ENCODE measurements around the gene CFAP54.

The CFAP54 gene

GRCh38 chr12:96810477-96810876 is 321.1 kb downstream of the CFAP54 start:
- H3K27ac ChIP-seq (ENCODE audit: poor library complexity, severe bottlenecking): peak overlapping the region; percentile 42
- ATAC-seq (ENCODE audit: low read depth) (no peak; the same call in 2 of the 3 replicates), DNase-seq (ENCODE audit: low spot score) (no peak)
- no peaks in the 10 kb centered on the region for H3K36me3 ChIP-seq (ENCODE audit: low read depth)
- no peaks in the 10 kb centered on the region for H3K27me3 ChIP-seq (ENCODE audit: insufficient read depth, poor library complexity, severe bottlenecking)
- peaks cover 8% of the 10 kb centered on the region for H3K4me1 ChIP-seq (ENCODE audit: insufficient read depth, poor library complexity, severe bottlenecking)
- no peaks in the 10 kb centered on the region for H3K9me3 ChIP-seq (ENCODE audit: severe bottlenecking)
- H3K4me3 ChIP-seq (ENCODE audit: severe bottlenecking): no peak overlapping the region
- TF ChIP-seq CTCF (IDR thresholded peaks at IDR 0.05; ENCODE audit: poor library complexity, severe bottlenecking): no peak

DNA sequence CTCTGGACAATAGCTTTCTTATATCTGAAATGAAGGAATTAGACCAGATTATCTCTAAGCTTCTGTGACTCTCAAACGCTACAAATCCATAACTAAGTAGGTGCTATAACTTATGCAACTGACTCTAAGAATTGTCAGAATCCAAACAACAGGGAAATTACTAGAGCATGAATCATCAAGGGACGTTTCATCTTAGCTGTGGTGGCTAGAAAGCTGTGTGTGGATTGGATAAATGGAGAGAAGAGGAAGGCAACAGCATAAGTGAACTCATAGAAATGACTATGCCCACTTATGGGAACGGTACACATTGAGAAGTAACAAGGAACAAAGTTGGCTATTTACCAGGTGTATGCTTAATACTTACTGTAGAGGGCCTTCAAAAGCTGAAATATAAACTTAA is 321.7 kb downstream of the CFAP54 start:
- ATAC-seq (ENCODE audit: low read depth): peak; percentile 88
- Histone ChIP-seq H3K36me3 (ENCODE audit: low read depth) (no peaks in the 10 kb centered on the region), H3K4me3 (ENCODE audit: severe bottlenecking) (no peak overlapping the region), H3K27ac (ENCODE audit: poor library complexity, severe bottlenecking) (peak overlapping the region; percentile 42), H3K4me1 (ENCODE audit: insufficient read depth, poor library complexity, severe bottlenecking) (peaks cover 8% of the 10 kb centered on the region), H3K27me3 (ENCODE audit: insufficient read depth, poor library complexity, severe bottlenecking) (no peaks in the 10 kb centered on the region), H3K9me3 (ENCODE audit: severe bottlenecking) (no peaks in the 10 kb centered on the region)
- TF ChIP-seq CTCF (IDR thresholded peaks at IDR 0.05; ENCODE audit: poor library complexity, severe bottlenecking): no peak
- DNase-seq (ENCODE audit: low spot score): no peak

DNA sequence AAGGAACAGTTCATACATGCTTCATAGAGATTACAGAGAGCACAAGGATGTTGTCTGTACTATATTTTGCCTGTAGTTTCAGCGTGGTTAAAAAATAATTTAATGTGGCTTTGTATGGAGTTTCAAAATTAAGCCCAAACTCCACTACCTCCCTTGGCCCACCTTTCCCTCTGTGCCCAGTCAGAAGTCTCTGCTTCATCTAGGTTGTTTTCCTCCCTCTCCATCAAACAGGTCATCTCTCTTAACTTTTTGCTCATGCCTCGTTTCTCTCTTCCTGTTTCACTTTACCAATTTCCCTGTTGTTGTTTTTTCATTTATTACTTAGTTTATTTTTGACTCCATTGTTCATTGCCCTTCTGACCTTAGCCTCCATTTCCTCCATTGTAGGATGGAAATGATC is 322.8 kb downstream of the CFAP54 start:
- no peak for DNase-seq (ENCODE audit: low spot score)
- Histone ChIP-seq H3K9me3 (ENCODE audit: severe bottlenecking) (no peaks in the 10 kb centered on the region), H3K4me1 (ENCODE audit: insufficient read depth, poor library complexity, severe bottlenecking) (peaks cover 8% of the 10 kb centered on the region), H3K36me3 (ENCODE audit: low read depth) (no peaks in the 10 kb centered on the region), H3K4me3 (ENCODE audit: severe bottlenecking) (no peak overlapping the region), H3K27me3 (ENCODE audit: insufficient read depth, poor library complexity, severe bottlenecking) (no peaks in the 10 kb centered on the region), H3K27ac (ENCODE audit: poor library complexity, severe bottlenecking) (no peak overlapping the region)
- ATAC-seq (ENCODE audit: low read depth): no peak
- TF ChIP-seq CTCF (IDR thresholded peaks at IDR 0.05; ENCODE audit: poor library complexity, severe bottlenecking): no peak

- DNase-seq (ENCODE audit: low spot score) (no peak), ATAC-seq (ENCODE audit: low read depth) (no peak)
- H3K27me3 ChIP-seq (ENCODE audit: insufficient read depth, poor library complexity, severe bottlenecking): no peaks in the 10 kb centered on the region
- TF ChIP-seq CTCF (IDR thresholded peaks at IDR 0.05; ENCODE audit: poor library complexity, severe bottlenecking): no peak
- H3K36me3 ChIP-seq (ENCODE audit: low read depth): no peaks in the 10 kb centered on the region
- H3K27ac ChIP-seq (ENCODE audit: poor library complexity, severe bottlenecking): no peak overlapping the region
- H3K4me1 ChIP-seq (ENCODE audit: insufficient read depth, poor library complexity, severe bottlenecking): peaks cover 8% of the 10 kb centered on the region
- no peak overlapping the region for H3K4me3 ChIP-seq (ENCODE audit: severe bottlenecking)
- H3K9me3 ChIP-seq (ENCODE audit: severe bottlenecking): no peaks in the 10 kb centered on the region
Observed at GRCh38 chr12:96814200-96814599, 324.8 kb downstream of the CFAP54 start.

- H3K4me1 ChIP-seq (ENCODE audit: insufficient read depth, poor library complexity, severe bottlenecking): no peaks in the 10 kb centered on the region
- H3K27ac ChIP-seq (ENCODE audit: poor library complexity, severe bottlenecking): no peak overlapping the region
- DNase-seq (ENCODE audit: low spot score) (no peak), ATAC-seq (ENCODE audit: low read depth) (no peak)
- no peaks in the 10 kb centered on the region for H3K27me3 ChIP-seq (ENCODE audit: insufficient read depth, poor library complexity, severe bottlenecking)
- H3K9me3 ChIP-seq (ENCODE audit: severe bottlenecking): no peaks in the 10 kb centered on the region
- TF ChIP-seq CTCF (IDR thresholded peaks at IDR 0.05; ENCODE audit: poor library complexity, severe bottlenecking): no peak
- H3K36me3 ChIP-seq (ENCODE audit: low read depth): no peaks in the 10 kb centered on the region
- H3K4me3 ChIP-seq (ENCODE audit: severe bottlenecking): no peak overlapping the region
Observed at GRCh38 chr12:96821592-96821991, 332.2 kb downstream of the CFAP54 start.
